Measurements from ENCODE around the gene BCAS4.

DNA sequence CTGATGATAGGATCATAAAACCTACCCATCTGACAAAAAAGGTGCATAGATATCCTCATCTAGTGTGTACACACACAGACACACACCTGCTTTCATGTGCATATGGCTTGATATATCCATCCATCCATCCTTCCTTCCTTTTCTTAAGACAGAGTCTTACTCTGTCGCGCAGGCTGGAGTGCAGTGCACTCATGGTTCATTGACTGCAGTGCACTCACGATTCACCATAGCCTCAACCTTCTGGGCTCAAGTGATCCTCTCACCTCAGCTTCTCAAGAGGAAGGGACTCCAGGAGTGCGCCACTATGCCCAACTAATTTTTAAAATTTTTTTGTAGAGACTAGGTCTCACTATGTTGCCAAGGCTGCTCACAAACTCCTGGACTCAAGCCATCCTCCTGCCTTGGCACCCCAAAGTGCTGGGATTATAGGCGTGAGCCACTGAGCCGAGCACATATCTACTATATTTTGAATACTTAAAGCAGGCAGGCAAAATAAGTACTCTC, 109.3 kb downstream of the BCAS4 start:
- TF ChIP-seq, protein P1, sequence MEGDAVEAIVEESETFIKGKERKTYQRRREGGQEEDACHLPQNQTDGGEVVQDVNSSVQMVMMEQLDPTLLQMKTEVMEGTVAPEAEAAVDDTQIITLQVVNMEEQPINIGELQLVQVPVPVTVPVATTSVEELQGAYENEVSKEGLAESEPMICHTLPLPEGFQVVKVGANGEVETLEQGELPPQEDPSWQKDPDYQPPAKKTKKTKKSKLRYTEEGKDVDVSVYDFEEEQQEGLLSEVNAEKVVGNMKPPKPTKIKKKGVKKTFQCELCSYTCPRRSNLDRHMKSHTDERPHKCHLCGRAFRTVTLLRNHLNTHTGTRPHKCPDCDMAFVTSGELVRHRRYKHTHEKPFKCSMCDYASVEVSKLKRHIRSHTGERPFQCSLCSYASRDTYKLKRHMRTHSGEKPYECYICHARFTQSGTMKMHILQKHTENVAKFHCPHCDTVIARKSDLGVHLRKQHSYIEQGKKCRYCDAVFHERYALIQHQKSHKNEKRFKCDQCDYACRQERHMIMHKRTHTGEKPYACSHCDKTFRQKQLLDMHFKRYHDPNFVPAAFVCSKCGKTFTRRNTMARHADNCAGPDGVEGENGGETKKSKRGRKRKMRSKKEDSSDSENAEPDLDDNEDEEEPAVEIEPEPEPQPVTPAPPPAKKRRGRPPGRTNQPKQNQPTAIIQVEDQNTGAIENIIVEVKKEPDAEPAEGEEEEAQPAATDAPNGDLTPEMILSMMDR (conservative IDR thresholded peaks at IDR 0.05), result no peak
- TF ChIP-seq EZH2 (IDR thresholded peaks at IDR 0.05; ENCODE audit: low read depth), result no peak

Measured in PC-9 (cell line).